AG20443 (cell line): ENCODE measurements around the gene ERC2.

ENCODE experiments used
- DNase-seq: peaks from one replicate; pipeline ENCODE4 v3.0.0; 2012; ENCODE audit warnings: low spot score, mixed read lengths

The ERC2 gene

GRCh38 chr3:55716044-55716443, 752.2 kb downstream of the ERC2 start:
- DNase-seq, result no peak

- no peak for DNase-seq
These were observed 754.2 kb downstream of the ERC2 start for GRCh38 chr3:55714057-55714456.

- DNase-seq, result no peak
These were observed 756.6 kb downstream of the ERC2 start for GRCh38 chr3:55711646-55712045.

DNA sequence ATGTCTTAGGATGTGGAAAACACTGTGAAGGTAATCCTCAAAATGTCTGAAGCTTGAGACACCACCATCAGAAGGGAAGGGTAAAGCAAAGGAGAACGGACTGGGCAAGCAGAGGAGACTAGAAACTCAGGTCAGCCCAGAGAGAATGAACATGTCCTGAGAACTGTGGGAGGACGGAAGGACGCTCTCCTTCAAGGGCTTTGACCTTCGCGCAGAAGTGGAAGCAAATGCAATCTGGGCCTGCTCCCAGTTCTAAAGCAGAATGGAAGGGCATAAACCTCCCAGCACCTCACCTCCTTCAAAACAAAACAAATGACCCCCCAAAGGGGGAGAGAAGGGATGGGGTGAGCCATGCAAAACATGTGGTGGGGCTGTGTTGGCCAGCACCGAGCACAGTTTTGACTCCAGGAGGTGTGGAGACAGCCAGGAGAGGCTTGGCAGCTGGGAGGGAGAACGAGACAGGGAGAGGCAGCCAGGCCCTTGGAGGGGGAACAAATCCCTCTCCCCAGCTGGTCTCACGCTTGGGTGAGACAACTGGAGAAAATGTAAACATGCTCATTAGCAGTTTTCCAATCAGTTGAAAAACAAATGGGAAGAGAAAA, 758.8 kb downstream of the ERC2 start:
- DNase-seq, result no peak

GRCh38 chr3:55708921-55709320, 759.3 kb downstream of the ERC2 start:
- DNase-seq, result no peak

GRCh38 chr3:55708242-55708641, 760.0 kb downstream of the ERC2 start:
- DNase-seq, result no peak

GRCh38 chr3:55704521-55704920, 763.7 kb downstream of the ERC2 start:
- DNase-seq, result peak; percentile 43

GRCh38 chr3:55702822-55703221, 765.4 kb downstream of the ERC2 start:
- no peak for DNase-seq

GRCh38 chr3:55701997-55702396, 766.3 kb downstream of the ERC2 start:
- no peak for DNase-seq

DNA sequence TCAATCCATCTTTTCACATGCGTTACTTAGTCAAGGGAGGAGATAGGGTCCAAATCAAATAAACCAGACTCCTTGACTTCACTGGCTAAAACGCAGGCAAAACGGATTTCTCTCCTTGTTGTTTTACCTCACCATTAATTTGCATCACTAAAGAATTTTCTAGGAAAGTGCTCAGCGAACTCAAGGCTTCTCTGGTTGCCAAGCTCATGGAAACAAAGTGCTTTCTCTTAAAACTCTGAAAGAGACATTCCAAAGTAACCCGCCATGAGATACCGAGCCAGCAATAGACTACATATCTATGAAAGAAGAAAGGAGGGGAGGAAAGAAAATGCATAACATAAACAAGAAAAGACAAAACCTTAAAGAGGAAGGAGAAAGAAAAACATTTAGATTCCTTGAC, 769.4 kb downstream of the ERC2 start:
- no peak for DNase-seq

- DNase-seq, result no peak
These were observed 770.9 kb downstream of the ERC2 start for GRCh38 chr3:55697177-55697865.

- peak; percentile 21 for DNase-seq
These were observed 775.2 kb downstream of the ERC2 start for GRCh38 chr3:55692957-55693558.

- DNase-seq, result no peak
These were observed 775.8 kb downstream of the ERC2 start for GRCh38 chr3:55692295-55692956.

GRCh38 chr3:55691141-55691540, 777.1 kb downstream of the ERC2 start:
- DNase-seq, result no peak

GRCh38 chr3:55690726-55691125, 777.5 kb downstream of the ERC2 start:
- DNase-seq, result no peak

DNA sequence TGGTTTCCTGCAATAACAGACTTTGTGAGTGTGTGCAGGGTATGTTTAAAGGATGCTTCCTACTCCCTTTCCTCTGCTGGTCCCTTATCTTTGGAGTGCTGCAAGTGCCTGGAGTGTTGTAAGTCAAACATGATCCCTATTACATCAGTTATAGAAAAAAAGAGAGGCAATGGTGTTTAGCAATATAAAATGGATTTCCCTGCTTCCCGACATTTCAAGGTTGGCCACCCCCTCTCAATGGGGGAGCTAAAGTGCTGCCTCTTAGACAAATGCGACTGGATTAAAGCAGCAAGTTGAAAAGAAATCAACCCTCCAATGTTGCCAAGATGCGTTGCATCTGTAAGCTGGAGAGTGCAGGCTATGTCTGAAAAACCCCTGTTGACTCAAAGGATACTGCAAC, 778.1 kb downstream of the ERC2 start:
- no peak for DNase-seq

- DNase-seq, result no peak
These were observed 780.1 kb downstream of the ERC2 start for GRCh38 chr3:55688154-55688553.

- DNase-seq, result no peak
These were observed 780.7 kb downstream of the ERC2 start for GRCh38 chr3:55687526-55687925.

DNA sequence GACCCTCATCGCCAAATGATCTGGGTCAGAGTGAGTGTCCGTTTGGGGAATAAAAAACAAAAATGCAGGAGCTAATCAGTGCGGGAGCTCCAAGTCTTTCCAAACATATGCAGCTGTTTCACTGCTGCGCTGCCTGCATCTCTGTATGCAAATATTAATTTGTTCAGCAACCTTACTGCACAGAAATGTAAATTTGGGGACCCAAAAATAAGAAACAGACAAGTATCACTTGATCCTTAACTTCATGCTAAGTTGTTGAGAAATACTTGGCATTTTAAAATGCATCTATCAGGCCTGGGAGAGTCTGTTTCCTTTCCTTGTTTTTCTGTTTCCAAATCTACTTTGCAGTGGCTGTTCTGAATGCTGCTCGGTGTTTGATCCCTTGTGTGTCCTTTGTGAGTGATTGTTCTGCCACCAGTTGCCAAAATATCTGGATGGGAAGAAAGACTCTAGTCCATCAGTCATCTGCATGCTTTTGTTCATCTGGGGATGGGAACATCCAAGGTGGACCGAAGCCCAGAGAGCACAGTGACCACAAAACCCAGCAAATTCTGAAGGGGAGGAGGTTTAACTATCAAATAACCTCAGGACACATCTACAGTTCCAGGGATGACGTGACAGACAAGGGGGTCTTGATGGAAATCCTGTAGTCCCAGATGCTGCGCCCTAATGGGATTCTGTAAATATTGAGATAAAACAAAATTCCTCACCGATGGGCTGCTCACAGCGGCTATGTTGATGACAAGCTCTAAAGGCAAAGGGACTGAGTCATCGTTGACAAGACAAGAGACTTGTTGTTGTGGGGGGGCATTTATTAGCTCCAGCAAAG, 781.6 kb downstream of the ERC2 start:
- peak; percentile 52 for DNase-seq

DNA sequence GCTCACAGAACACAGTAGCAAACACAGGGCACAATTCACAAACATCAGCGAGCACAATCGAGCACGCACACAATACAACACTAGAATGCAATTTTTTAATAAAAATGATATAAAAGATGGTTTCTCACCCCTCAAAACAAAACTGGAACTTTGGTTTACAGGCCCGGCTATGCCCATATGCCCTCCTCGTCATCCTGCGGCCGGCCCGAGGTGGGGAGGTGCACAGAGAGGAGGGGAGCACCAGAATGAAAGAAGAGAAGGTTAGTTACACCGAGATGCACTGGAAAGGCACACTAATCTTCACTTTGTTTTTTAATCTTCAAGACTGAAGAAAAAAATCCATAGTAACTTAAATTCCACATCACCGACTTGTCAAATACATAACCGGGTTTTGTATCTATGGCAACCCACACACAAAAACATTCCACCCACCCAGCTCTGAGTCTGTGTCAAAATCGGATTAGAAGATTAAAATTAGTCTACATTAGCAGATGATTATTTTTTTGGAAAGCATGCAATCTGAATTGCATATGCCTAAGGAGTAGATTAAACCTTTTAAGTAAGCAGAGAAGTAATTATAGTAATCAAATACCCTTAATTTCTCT, 784.5 kb downstream of the ERC2 start:
- no peak for DNase-seq

DNA sequence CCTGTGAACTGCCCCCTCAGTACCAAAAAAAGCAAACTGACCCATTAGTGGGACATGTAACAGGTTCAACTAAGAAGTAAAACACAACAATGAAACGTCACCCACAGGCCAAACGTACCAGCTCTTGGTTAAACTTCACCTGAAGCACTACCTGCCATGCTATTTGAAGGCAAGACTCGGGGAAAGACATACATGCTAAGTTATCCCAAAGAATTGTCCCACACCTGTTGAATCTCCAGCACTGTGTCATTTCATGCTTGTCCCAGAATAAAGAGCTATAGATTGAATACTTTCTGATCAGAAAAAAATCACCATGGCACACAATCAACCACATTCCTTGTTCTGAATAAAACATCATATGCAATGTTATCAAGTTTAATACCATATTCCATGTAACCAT, 785.8 kb downstream of the ERC2 start:
- no peak for DNase-seq
